Natural killer cell (primary cell): ENCODE results near the gene BRD4. TPM values are rescaled to one million over a fixed set of nuclear protein-coding genes. Genes with fewer than 3 reads are reported as not detected.
A peak's percentile ranks its signal among the peaks of the same experiment; 100 is the strongest.

Experiments
- ATAC-seq, 3 donors: fragments of 150-1000 bp in 2 of 3; fragments of 200-7000 bp in 1 of 3; cut with Tn5 transposase; 1 replicate in 1 of 3; 2 replicates in 2 of 3; pipeline ENCODE4 v1.10.0; 2021; ENCODE audit warnings: mild to moderate bottlenecking in 2 of 3, moderate library complexity in 2 of 3
- DNase-seq, 2 donors: peaks; one replicate each; pipeline versions ENCODE4 v3.0.0 to v3.0.0-alpha.2; 2013 to 2021; ENCODE audit warnings: mixed read lengths in 1 of 2
- H3K27ac ChIP-seq: one replicate; pipeline ENCODE4 v1.5.1; 2013; ENCODE audit warnings: mild to moderate bottlenecking, low read length
- H3K27me3 ChIP-seq: one replicate; pipeline ENCODE4 v1.6.1; 2013; ENCODE audit warnings: low read length; ENCODE audit not compliant: control insufficient read depth, insufficient read depth
- H3K36me3 ChIP-seq: one replicate; pipeline ENCODE4 v1.6.1; 2013; ENCODE audit warnings: low read length; ENCODE audit not compliant: control insufficient read depth, insufficient read depth
- H3K4me1 ChIP-seq: one replicate; pipeline ENCODE4 v1.6.1; 2013; ENCODE audit warnings: low read length; ENCODE audit not compliant: control insufficient read depth, insufficient read depth
- H3K4me3 ChIP-seq: one replicate; pipeline ENCODE4 v1.5.1; 2013; ENCODE audit warnings: low read length
- H3K9me3 ChIP-seq: one replicate; pipeline ENCODE4 v1.6.1; 2013; ENCODE audit warnings: low read length; ENCODE audit not compliant: control insufficient read depth, insufficient read depth
- H3K27ac Mint-ChIP-seq, 2 donors: one replicate each; pipeline ENCODE4 v1.8.0; 2022; ENCODE audit warnings: mild to moderate bottlenecking in 2 of 2, mixed read lengths in 2 of 2, moderate library complexity in 1 of 2
- H3K27me3 Mint-ChIP-seq, 2 donors: one replicate each; pipeline ENCODE4 v1.8.0; 2022; ENCODE audit warnings: low read depth in 2 of 2, mixed read lengths in 2 of 2
- H3K36me3 Mint-ChIP-seq: one replicate; pipeline ENCODE4 v1.8.0; 2022; ENCODE audit warnings: mixed read lengths
- H3K4me1 Mint-ChIP-seq, 2 donors: one replicate each; pipeline ENCODE4 v1.8.0; 2022; ENCODE audit warnings: mixed read lengths in 2 of 2
- H3K4me3 Mint-ChIP-seq: one replicate; pipeline ENCODE4 v1.8.0; 2022; ENCODE audit warnings: mild to moderate bottlenecking, moderate library complexity, mixed read lengths
- H3K9me3 Mint-ChIP-seq, 2 donors: one replicate each; pipeline ENCODE4 v1.8.0; 2022; ENCODE audit warnings: mixed read lengths in 2 of 2
- CTCF ChIP-seq: fragments of 200-600 bp; IDR thresholded peaks from one replicate; pipeline ENCODE4 v1.8.0; 2022; ENCODE audit warnings: antibody characterized with exemption
- WGBS: methylation state at CpG from one replicate; pipeline ENCODE4 v1.1.7; 2013; ENCODE audit warnings: missing lambda C conversion rate; ENCODE audit not compliant: insufficient coverage; 5-methylcytosine and 5-hydroxymethylcytosine counted together
- intact Hi-C: fragments of 100-400 bp; cut with micrococcal nuclease; formaldehyde crosslinking; loops from one replicate; pipeline ENCODE4 v1.14.2; 2022
- total RNA-seq, 4 donors: library from RNA; stranded (reverse); fragments of 120-200 nt in 1 of 4; gene quantifications; one replicate each; pipeline versions ENCODE4 v1.2.3 to v1.2.4, GENCODE V29; 2013 to 2022

BRD4 gene
- total RNA-seq, 3 donors from 2014 or later (not counting 1 experiment from before 2014, with no cell fraction given) = 91.9 to 116 (median 98.3) TPM

- no peaks in the 10 kb centered on the region for H3K36me3 Mint-ChIP-seq
- no peak overlapping the region for H3K27ac Mint-ChIP-seq
- intact Hi-C loops = no loop called here
- H3K36me3 ChIP-seq = peaks cover 82% of the 10 kb centered on the region
- no peaks in the 10 kb centered on the region for H3K9me3 Mint-ChIP-seq
- no peaks in the 10 kb centered on the region for H3K9me3 ChIP-seq
- peaks cover under 1% of the 10 kb centered on the region for H3K4me1 ChIP-seq
- no peak overlapping the region for H3K4me3 Mint-ChIP-seq
- H3K4me3 ChIP-seq = no peak overlapping the region
- WGBS = 98% methylated on average over 9 of the region's 9 CpGs
- no peaks in the 10 kb centered on the region for H3K27me3 ChIP-seq
- peaks cover 0 to 17% of the 10 kb centered on the region in 2 donors for H3K4me1 Mint-ChIP-seq
- H3K27me3 Mint-ChIP-seq = no peaks in the 10 kb centered on the region
- H3K27ac ChIP-seq = no peak overlapping the region
- DNase-seq (no peak), ATAC-seq (no peak)
- no peak for TF ChIP-seq CTCF
Measured at GRCh38 chr19:15369594-15369891, 37.2 kb upstream of the BRD4 start.

- TF ChIP-seq CTCF = no peak
- WGBS = 97% methylated on average over 35 of the region's 35 CpGs
- H3K4me3 ChIP-seq = no peak overlapping the region
- H3K27ac ChIP-seq = no peak overlapping the region
- no peaks in the 10 kb centered on the region for H3K27me3 Mint-ChIP-seq
- peak overlapping the region; percentile 21 to 63 for H3K27ac Mint-ChIP-seq
- no peaks in the 10 kb centered on the region for H3K36me3 Mint-ChIP-seq
- no peaks in the 10 kb centered on the region for H3K4me1 ChIP-seq
- intact Hi-C loops = no loop called here
- no peaks in the 10 kb centered on the region for H3K9me3 Mint-ChIP-seq
- ATAC-seq (no peak), DNase-seq (no peak)
- no peaks in the 10 kb centered on the region for H3K9me3 ChIP-seq
- no peak overlapping the region for H3K4me3 Mint-ChIP-seq
- no peaks in the 10 kb centered on the region for H3K27me3 ChIP-seq
- H3K36me3 ChIP-seq = peaks cover 81% of the 10 kb centered on the region
- peaks cover 0 to 16% of the 10 kb centered on the region in 2 donors for H3K4me1 Mint-ChIP-seq
Measured at GRCh38 chr19:15368798-15369593, 36.7 kb upstream of the BRD4 start.

- no peak for TF ChIP-seq CTCF
- no peaks in the 10 kb centered on the region for H3K27me3 Mint-ChIP-seq
- Histone ChIP-seq H3K4me3 (no peak overlapping the region), H3K4me1 (no peaks in the 10 kb centered on the region), H3K27ac (no peak overlapping the region), H3K36me3 (peaks cover 73% of the 10 kb centered on the region), H3K27me3 (no peaks in the 10 kb centered on the region), H3K9me3 (no peaks in the 10 kb centered on the region)
- H3K27ac Mint-ChIP-seq = peak overlapping the region; percentile 21 to 63
- H3K9me3 Mint-ChIP-seq = no peaks in the 10 kb centered on the region
- intact Hi-C loops = no loop called here
- H3K4me3 Mint-ChIP-seq = no peak overlapping the region
- no peaks in the 10 kb centered on the region for H3K36me3 Mint-ChIP-seq
- no peak for ATAC-seq
- H3K4me1 Mint-ChIP-seq = peaks cover 0 to 8% of the 10 kb centered on the region in 2 donors
- no peak for DNase-seq
- 97% methylated on average over 24 of the region's 24 CpGs for WGBS
Measured at GRCh38 chr19:15368051-15368632, 35.8 kb upstream of the BRD4 start.
